ENCODE measurements around the gene SRSF9.
A peak's percentile ranks its signal among the peaks of the same experiment; 100 is the strongest.

The SRSF9 gene

GRCh38 chr12:120479458-120479857 is 9.9 kb upstream of the SRSF9 start:
- TF ChIP-seq CTCF (IDR thresholded peaks at IDR 0.05; ENCODE audit: extremely low read depth, missing control alignments), result no peak
- no peak for DNase-seq (ENCODE audit: low spot score)

- no peak for TF ChIP-seq CTCF (IDR thresholded peaks at IDR 0.05; ENCODE audit: extremely low read depth, missing control alignments)
- DNase-seq (ENCODE audit: low spot score), result no peak
Measured at GRCh38 chr12:120475643-120476042, 6.1 kb upstream of the SRSF9 start.

GRCh38 chr12:120474616-120474960 is 5.0 kb upstream of the SRSF9 start:
- DNase-seq (ENCODE audit: low spot score), result no peak
- no peak for TF ChIP-seq CTCF (IDR thresholded peaks at IDR 0.05; ENCODE audit: extremely low read depth, missing control alignments)

- no peak for TF ChIP-seq CTCF (IDR thresholded peaks at IDR 0.05; ENCODE audit: extremely low read depth, missing control alignments)
- no peak for DNase-seq (ENCODE audit: low spot score)
Measured at GRCh38 chr12:120473807-120474615, 4.5 kb upstream of the SRSF9 start.

- TF ChIP-seq CTCF (IDR thresholded peaks at IDR 0.05; ENCODE audit: extremely low read depth, missing control alignments), result no peak
- DNase-seq (ENCODE audit: low spot score), result no peak
Measured at GRCh38 chr12:120472521-120472920, 3.0 kb upstream of the SRSF9 start.

GRCh38 chr12:120470150-120470784 is 719 bp upstream of the SRSF9 start:
- no peak for TF ChIP-seq CTCF (IDR thresholded peaks at IDR 0.05; ENCODE audit: extremely low read depth, missing control alignments)
- no peak for DNase-seq (ENCODE audit: low spot score)

GRCh38 chr12:120468821-120469449 is 613 bp downstream of the SRSF9 start:
- peak; percentile 77 for DNase-seq (ENCODE audit: low spot score)

More at GRCh38 chr12:120468821-120469449, 613 bp downstream of the SRSF9 start:
- TF ChIP-seq CTCF (IDR thresholded peaks at IDR 0.05; ENCODE audit: extremely low read depth, missing control alignments), result no peak
